ENCODE data around the gene KBTBD12.
"Not testable (repeated sequence)": the region's sequence is repeated elsewhere in the genome, so short reads cannot be mapped to it uniquely, and the experiment has no call there.

The KBTBD12 gene

DNA sequence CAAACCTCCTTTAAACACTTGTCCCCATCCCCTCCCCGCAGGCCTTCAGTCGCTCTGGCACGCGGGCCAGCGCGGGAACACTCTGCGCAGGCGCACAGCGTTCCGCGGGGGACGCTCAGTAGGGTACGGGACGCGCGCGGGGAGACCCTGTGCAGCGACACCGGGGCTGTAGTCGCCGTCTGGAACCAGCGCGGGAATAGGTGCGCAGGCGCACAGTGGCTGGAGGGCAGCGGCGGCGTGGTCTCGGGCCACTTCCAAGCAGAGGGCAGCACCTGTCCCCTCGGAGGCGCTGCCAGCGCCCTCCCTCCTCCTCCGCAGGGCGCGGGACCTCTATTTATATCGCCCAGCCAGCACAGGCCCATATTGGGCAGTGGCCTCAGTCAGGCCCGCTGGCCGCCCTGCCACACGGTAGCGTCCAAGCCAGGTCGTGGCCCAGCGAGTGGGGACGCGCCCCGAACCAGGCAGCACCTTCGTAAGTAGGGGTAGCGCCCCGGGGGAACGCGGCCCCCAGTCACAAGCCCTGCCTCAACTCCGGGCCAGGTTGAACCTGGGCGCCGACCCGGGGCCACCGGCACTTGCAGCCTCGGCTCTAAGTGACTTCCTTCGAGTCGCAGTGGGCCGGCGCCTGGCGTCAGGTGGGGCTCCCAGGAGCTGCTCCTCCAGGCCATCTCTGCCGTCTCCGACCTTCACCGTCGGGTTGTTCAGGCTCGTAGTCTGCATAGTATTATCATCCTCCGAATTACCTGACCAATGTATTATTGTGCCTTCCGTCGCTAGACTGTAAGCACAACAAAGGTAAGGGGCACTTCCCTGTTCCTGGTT lies at the start of gene KBTBD12:
TSS of gene KBTBD12 (plus strand) at position 118 of the 822 bp plus-strand sequence. CDS start 7,830 bp downstream, outside the sequence.
- DNase-seq = no peak

- DNase-seq = no peak
These were observed 49.1 kb upstream of the KBTBD12 start for GRCh38 chr3:127865941-127866340.

GRCh38 chr3:127867412-127867811 lies 47.6 kb upstream of the KBTBD12 start:
- DNase-seq = no peak

DNA sequence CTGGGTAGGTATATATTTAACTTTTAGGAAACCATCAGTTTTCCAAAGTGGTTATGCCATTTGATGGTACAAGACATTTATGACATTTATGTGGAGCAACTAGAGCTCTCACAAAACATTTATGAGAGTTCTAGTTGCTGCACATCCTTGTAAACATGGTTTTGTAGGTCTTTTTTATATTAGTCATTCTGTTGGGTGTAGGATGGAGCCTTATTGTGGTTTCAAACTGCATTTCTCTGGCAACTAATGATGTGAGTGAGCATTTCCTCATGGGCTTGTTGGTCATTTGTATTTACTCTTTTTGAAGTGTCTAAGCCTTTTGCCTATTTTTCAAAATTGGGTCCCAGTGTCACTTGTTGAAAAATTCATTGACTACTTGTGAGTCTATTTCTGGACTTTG lies 47.0 kb upstream of the KBTBD12 start:
- no peak for DNase-seq

GRCh38 chr3:127870156-127870555 lies 44.9 kb upstream of the KBTBD12 start:
- DNase-seq = no peak

DNA sequence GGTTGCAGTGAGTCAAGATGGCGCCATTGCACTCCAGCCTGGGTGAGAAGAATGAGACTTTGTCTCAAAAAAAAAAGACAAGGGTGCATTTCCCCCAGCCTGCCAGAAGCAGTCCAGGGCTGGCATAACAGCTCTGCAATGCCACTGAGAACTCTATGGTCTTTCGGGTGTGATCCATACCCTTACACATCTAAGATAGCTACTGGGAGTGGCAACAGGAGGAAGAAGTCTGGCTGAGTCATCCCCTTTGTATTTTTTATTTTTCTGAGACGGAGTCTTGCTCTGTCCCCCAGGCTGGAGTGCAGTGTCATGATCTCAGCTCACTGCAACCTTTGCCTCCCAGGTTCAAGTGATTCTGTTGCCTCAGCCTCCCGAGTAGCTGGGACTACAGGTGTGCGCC lies 40.9 kb upstream of the KBTBD12 start:
- DNase-seq = not testable (repeated sequence)

GRCh38 chr3:127881586-127881985 lies 33.4 kb upstream of the KBTBD12 start:
- DNase-seq = no peak

GRCh38 chr3:127884041-127884440 lies 31.0 kb upstream of the KBTBD12 start:
- DNase-seq = no peak

DNA sequence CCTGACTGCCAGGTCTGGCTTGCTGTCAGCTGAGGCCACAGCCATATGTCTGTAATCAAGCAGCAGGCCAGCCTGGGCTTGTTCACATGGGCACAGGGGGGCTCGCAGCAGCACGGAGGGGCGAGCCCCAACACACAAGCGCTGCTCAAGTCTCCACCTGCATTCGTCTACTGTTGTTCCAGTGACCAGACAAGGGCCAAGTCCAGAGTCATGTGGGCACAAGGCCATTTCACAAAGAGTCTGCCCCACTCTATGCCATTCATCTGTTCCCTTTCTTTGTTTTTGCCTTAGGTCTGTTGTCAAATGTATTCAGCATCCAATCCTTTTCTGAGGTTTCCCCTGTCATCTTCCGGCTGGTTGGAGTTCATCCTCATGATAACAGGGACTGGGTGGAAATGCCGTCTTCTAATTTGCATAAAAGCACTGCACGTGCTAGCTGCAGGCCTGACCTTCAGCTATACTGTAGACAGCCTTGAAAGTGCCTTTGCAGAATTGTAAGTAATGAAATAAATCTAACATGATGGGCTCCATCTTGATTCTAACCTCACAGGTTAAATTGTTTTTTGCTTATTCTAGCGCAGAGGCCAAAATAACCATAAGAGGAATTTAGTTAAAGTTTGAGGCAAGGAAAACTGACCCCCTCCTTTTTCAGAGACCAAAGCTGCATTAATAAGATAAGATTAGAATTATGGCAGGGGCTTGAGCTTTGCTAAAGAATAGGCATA lies 28.6 kb upstream of the KBTBD12 start:
- no peak for DNase-seq

DNA sequence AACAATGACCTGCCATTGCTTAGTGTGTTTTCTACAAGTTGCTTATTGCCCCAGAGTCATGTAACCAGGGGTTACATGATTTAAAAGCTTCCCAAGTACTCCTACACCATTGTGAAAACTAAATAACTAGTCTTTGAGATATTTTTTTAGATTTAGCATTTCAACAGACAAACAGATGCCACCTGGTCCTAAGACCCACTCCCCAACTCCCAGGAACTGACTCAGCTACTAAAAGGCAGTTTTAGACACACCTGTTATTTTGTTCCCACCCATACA lies 28.1 kb upstream of the KBTBD12 start:
- no peak for DNase-seq

DNA sequence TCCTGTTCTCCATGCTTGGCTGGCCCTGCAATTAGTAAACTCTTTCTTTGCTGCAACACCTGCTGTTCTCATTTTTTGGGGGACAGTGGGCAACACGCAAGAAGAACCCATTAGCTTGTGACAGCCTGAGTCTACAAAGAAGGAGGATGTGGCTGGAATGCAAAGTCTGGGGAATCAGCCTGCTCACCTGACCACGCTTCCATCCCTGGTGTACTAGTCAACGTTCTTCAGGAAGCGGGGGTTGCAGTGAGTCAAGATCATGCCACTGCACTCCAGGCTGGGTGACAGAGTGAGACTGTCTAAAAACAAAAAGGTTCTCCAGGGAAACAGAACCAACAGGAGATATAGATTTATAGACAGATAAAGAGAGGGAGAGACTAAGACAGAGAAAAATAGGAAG lies 27.7 kb upstream of the KBTBD12 start:
- no peak for DNase-seq

- DNase-seq = no peak
These were observed 26.9 kb upstream of the KBTBD12 start for GRCh38 chr3:127888156-127888555.

GRCh38 chr3:127888564-127889107 lies 26.4 kb upstream of the KBTBD12 start:
- no peak for DNase-seq

DNA sequence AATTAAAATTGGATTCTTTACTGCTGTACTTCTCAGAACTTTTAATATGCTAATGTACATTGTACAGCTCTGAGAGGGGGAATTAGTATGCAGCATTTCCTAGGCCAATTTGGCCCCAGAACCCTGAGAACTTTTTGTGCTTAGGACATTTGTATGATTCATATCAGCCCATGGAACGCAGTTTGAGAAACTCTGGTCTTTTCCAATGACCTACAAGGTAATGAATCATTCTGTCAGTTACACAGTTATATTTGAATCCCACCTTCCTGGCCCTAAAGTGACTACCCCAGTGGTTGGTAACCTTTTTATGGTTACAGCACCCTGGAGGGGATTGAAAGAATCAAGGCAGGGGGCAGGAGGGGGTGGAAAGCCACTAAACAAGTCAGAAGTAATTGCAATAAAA lies 25.6 kb upstream of the KBTBD12 start:
- no peak for DNase-seq

- DNase-seq = no peak
These were observed 24.9 kb upstream of the KBTBD12 start for GRCh38 chr3:127889976-127890650.

- not testable (repeated sequence) for DNase-seq
These were observed 24.3 kb upstream of the KBTBD12 start for GRCh38 chr3:127890651-127891290.

DNA sequence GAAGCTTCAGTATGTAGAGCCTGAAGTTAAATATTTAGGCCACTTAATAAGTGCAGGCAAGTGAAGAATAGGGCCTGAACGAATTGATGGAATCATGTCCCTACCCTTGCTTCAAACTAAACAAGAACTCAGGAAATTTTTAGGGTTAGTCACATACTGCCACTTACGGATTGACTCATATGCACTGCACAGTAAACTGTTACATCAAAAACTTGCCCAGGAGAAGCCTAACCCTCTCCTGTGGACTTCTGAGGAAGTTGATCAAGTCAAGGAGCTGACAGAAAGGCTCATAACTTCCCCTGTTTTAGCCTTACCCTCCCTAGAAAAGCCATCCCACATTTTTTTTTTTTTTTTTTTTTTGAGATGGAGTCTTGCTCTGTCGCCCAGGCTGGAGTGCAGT lies 20.6 kb upstream of the KBTBD12 start:
- no peak for DNase-seq

DNA sequence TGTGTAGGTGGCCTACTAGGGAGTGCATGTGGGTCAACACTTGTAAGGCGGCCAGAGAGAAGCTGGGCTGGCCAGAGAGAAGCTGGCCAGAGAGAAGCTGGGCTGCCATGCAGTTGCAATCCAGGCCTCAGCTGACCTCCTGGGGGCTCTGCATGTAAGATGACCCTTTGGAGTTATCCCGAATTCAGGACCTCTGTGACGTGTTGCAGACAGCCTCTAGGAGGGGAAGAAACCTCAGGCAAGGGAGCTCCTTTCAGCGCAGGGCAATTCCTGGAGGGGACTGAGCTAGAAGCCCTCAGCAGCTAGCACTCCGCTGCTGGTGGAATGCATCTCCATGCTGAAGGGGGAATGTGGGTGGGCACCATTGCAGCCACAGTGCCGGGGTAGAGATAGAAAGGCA lies 15.8 kb upstream of the KBTBD12 start:
- no peak for DNase-seq

DNA sequence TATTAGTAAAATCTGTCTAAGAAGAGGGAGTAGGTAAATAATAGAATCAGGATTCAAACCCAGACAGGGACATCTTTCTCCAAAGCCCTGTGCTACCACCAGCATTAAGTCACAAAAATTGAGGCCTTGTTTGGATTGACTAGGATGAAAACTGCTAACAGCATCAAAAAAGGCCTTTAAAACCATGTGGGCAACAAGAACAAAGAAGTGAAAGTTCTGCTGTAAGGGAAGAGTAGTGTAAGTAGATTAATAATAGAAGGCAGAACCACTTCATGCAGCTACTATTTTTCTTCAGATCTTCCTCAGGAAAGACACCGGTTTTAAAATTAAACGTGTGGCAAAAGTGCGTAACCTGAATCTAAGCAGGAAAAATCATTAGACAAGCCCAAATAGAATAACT lies 15.3 kb upstream of the KBTBD12 start:
- no peak for DNase-seq

- DNase-seq = no peak
These were observed 14.5 kb upstream of the KBTBD12 start for GRCh38 chr3:127900536-127900935.

- DNase-seq = no peak
These were observed 12.5 kb upstream of the KBTBD12 start for GRCh38 chr3:127902486-127902885.

GRCh38 chr3:127903611-127904375 lies 11.2 kb upstream of the KBTBD12 start:
- DNase-seq = no peak

All from NCI-H187 (cell line).